ENCODE data around the gene EEIG1. TPM values are rescaled to one million over a fixed set of nuclear protein-coding genes. Genes with fewer than 3 reads are reported as not detected.

The EEIG1 gene
- polyA plus RNA-seq, 1 experiment: 26.6 TPM

DNA sequence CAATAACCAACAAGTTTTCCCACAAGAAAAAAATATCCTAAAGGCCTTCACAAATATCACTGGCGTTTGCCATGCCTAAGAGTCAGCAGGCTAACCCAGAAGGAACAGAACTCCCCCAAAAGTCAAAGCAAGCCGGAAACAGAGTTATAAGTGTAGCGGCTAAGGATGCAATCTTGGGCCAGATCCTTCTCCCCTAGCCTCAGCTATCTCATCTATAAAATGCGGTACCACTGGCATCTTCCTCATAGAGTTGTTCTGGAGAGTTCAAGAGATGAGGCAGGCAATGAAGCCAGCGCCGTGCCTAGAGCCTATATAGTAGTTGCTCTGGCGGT is 43.8 kb downstream of the EEIG1 start:
- TF ChIP-seq CTCF (IDR thresholded peaks at IDR 0.05; ENCODE audit: insufficient read depth, low read depth, low read length): no peak
- Histone ChIP-seq H3K27me3 (ENCODE audit: control insufficient read depth, insufficient read depth, low read length) (no peaks in the 10 kb centered on the region), H3K36me3 (ENCODE audit: control insufficient read depth, insufficient read depth, low read length) (peaks cover 9% of the 10 kb centered on the region), H3K4me3 (ENCODE audit: low read depth, low read length) (peak overlapping the region; percentile 64)
- POLR2A ChIA-PET: no interaction called here
- CTCF ChIA-PET: interaction anchor here (0.7 to 1.5 kb wide), 2 partner anchors 99 to 180 kb away, joined by 3 to 5 read pairs; no protein-coding TSS in a partner anchor
- DNase-seq (ENCODE audit: low read depth): no peak

- POLR2A ChIA-PET: no interaction called here
- TF ChIP-seq CTCF (IDR thresholded peaks at IDR 0.05; ENCODE audit: insufficient read depth, low read depth, low read length): no peak
- peak overlapping the region; percentile 64; the same call in 1 of the 2 replicates for H3K4me3 ChIP-seq (ENCODE audit: low read depth, low read length)
- CTCF ChIA-PET: interaction anchor here (1.5 kb wide), 1 partner anchor 181 kb away, joined by 5 read pairs; no protein-coding TSS in a partner anchor
- H3K27me3 ChIP-seq (ENCODE audit: control insufficient read depth, insufficient read depth, low read length): no peaks in the 10 kb centered on the region
- peaks cover 7% of the 10 kb centered on the region for H3K36me3 ChIP-seq (ENCODE audit: control insufficient read depth, insufficient read depth, low read length)
- no peak for DNase-seq (ENCODE audit: low read depth)
Measured at GRCh38 chr9:127936347-127936852, 44.4 kb downstream of the EEIG1 start.

- no peak overlapping the region for H3K4me3 ChIP-seq (ENCODE audit: low read depth, low read length)
- CTCF ChIA-PET: interaction anchor here (1.5 to 3.8 kb wide), 2 partner anchors 8 to 182 kb away, joined by 5 to 15 read pairs; no protein-coding TSS in a partner anchor
- no peak for TF ChIP-seq CTCF (IDR thresholded peaks at IDR 0.05; ENCODE audit: insufficient read depth, low read depth, low read length)
Measured at GRCh38 chr9:127935765-127936221, 45.0 kb downstream of the EEIG1 start.

DNA sequence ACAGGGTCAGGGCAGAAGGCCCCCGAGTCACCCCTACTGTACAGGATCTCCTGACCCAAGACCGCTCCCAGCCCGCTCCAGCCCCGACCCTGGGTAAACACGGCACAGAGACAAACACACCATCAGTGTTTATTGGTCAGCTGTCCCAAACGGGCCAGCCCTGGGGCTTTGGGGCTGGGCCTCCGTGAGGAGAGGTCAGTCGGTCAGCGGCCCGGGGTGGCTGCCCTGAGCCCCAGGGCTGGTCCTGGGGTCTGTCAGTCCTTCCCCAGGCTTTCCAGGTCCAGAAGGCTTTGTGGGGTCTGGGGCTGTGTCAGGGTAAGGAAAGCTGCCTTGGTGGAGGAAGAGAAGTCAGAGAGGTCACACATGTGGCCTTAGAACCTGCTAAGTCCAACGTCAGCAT is 45.8 kb downstream of the EEIG1 start:
- H3K27me3 ChIP-seq (ENCODE audit: control insufficient read depth, insufficient read depth, low read length): no peaks in the 10 kb centered on the region
- DNase-seq (ENCODE audit: low read depth): no peak
- ChIA-PET POLR2A (no interaction called here), CTCF (interaction anchor here (1.4 to 3.8 kb wide), 3 partner anchors 8 to 183 kb away, joined by 3 to 15 read pairs (median 5); no protein-coding TSS in a partner anchor)
- no peak for TF ChIP-seq CTCF (IDR thresholded peaks at IDR 0.05; ENCODE audit: insufficient read depth, low read depth, low read length)
- no peak overlapping the region for H3K4me3 ChIP-seq (ENCODE audit: low read depth, low read length)
- H3K36me3 ChIP-seq (ENCODE audit: control insufficient read depth, insufficient read depth, low read length): peaks cover 4% of the 10 kb centered on the region

More at GRCh38 chr9:127935765-127936221, 45.0 kb downstream of the EEIG1 start:
- POLR2A ChIA-PET: no interaction called here
- H3K27me3 ChIP-seq (ENCODE audit: control insufficient read depth, insufficient read depth, low read length): no peaks in the 10 kb centered on the region
- peaks cover 4% of the 10 kb centered on the region for H3K36me3 ChIP-seq (ENCODE audit: control insufficient read depth, insufficient read depth, low read length)
- no peak for DNase-seq (ENCODE audit: low read depth)

- Histone ChIP-seq H3K36me3 (ENCODE audit: control insufficient read depth, insufficient read depth, low read length) (peaks cover 4% of the 10 kb centered on the region), H3K4me3 (ENCODE audit: low read depth, low read length) (no peak overlapping the region), H3K27me3 (ENCODE audit: control insufficient read depth, insufficient read depth, low read length) (no peaks in the 10 kb centered on the region)
- no peak for TF ChIP-seq CTCF (IDR thresholded peaks at IDR 0.05; ENCODE audit: insufficient read depth, low read depth, low read length)
- POLR2A ChIA-PET: no interaction called here
- DNase-seq (ENCODE audit: low read depth): no peak
- CTCF ChIA-PET: interaction anchor here (1.4 to 3.8 kb wide), 2 partner anchors 8 to 10 kb away, joined by 3 to 15 read pairs; no protein-coding TSS in a partner anchor
Measured at GRCh38 chr9:127934248-127934647, 46.5 kb downstream of the EEIG1 start.

All from BJ (cell line).